Gastroesophageal sphincter (tissue), 4 donors: Measurements from ENCODE around the gene ADORA2A. TPM values are rescaled to one million over a fixed set of nuclear protein-coding genes. Genes with fewer than 3 reads are reported as not detected.

Experiments used
- ATAC-seq: fragments of 150-250 bp; one replicate; pipeline ENCODE4 v1.9.1; 2016; ENCODE audit warnings: mild to moderate bottlenecking, moderate library complexity
- H3K27ac ChIP-seq, 4 donors: fragments of 200-600 bp; sonication (generic) in 3 of 4; 1 replicate in 3 of 4; 2 replicates in 1 of 4; pipeline ENCODE4 v1.5.1; 2016 to 2019
- H3K27me3 ChIP-seq: fragments of 200-600 bp; sonication (generic); one replicate; pipeline ENCODE4 v1.5.1; 2019
- H3K36me3 ChIP-seq, 2 donors: fragments of 200-600 bp; sonication (generic); one replicate each; pipeline ENCODE4 v1.5.1; 2019; ENCODE audit warnings: control low read depth in 1 of 2
- H3K4me1 ChIP-seq, 3 donors: fragments of 200-600 bp; sonication (generic); 1 replicate in 2 of 3; 2 replicates in 1 of 3; pipeline ENCODE4 v1.5.1; 2016 to 2019; ENCODE audit warnings: control low read depth in 2 of 3
- H3K4me3 ChIP-seq, 2 donors: fragments of 200-600 bp; sonication (generic); one replicate each; pipeline ENCODE4 v1.5.1; 2019; ENCODE audit warnings: mild to moderate bottlenecking in 1 of 2, moderate library complexity in 1 of 2
- H3K9me3 ChIP-seq, 3 donors: fragments of 200-600 bp; sonication (generic); one replicate each; pipeline ENCODE4 v1.5.1; 2017 to 2019; ENCODE audit warnings: control low read depth in 2 of 3
- EP300 ChIP-seq: sonication (generic); formaldehyde crosslinking; IDR thresholded peaks from one replicate; pipeline ENCODE4 v1.6.1; 2017; ENCODE audit warnings: antibody characterized with exemption, mild to moderate bottlenecking
- POLR2A ChIP-seq, 2 donors: fragments of 450-650 bp; IDR thresholded peaks; one replicate each; pipeline ENCODE4 v1.6.1; 2017; ENCODE audit warnings: antibody characterized with exemption in 2 of 2, mild to moderate bottlenecking in 2 of 2, moderate library complexity in 1 of 2
- POLR2AphosphoS5 ChIP-seq: sonication (generic); formaldehyde crosslinking; IDR thresholded peaks from one replicate; pipeline ENCODE4 v1.6.1; 2017; ENCODE audit warnings: antibody characterized with exemption
- WGBS, 2 donors: methylation state at CpG; one replicate each; pipeline ENCODE4 v1.1.5; 2018; ENCODE audit warnings: low coverage in 1 of 2; 5-methylcytosine and 5-hydroxymethylcytosine counted together
- total RNA-seq, 4 donors: library from RNA; depleted of rRNA; stranded (reverse); fragments of >200 nt; gene quantifications; one replicate each; pipeline ENCODE4 v1.1.0, GENCODE V29; 2016
- TF ChIP-seq, protein P1 (sequence below), 4 experiments: fragments of 200-600 bp in 2 of 4; fragments of 450-650 bp in 2 of 4; sonication (generic) in 1 of 4; IDR thresholded peaks; one replicate each; pipeline ENCODE4 v1.5.1; 2017 to 2019; ENCODE audit warnings: antibody characterized with exemption in 4 of 4, mild to moderate bottlenecking in 2 of 4, moderate library complexity in 2 of 4

The ADORA2A gene
- total RNA-seq, 4 donors from 2014 or later: 1.9 to 5.7 (median 3.3) TPM

DNA sequence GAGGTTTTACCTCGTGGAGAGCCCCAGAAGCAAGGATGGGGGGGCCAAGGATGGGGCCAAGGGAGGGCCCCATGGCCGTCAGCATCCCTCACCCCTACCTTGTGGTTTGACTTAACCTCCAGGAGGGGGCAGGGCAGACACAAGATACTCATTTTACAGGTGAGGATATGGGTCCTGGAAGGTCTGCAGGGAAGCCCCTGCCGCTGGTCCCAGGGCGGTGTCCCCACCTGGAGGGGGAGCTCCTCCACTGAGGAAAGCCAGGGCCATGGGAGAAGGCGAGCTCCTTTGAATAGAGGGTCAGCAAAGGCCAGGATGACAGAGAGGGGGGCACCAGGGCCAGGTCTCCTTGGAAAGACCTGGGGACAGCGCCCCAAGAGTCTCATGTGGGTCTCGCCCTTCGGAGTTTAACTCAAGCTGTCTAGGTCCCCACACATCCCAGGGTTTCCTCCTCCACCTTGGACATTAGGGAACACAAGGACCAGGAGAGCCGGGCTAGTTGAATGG is 5.9 kb upstream of the ADORA2A start:
- Histone ChIP-seq H3K9me3 (no peaks in the 10 kb centered on the region), H3K27me3 (peaks cover 44% of the 10 kb centered on the region), H3K4me1 (peaks cover 0 to 39% (median 16%) of the 10 kb centered on the region in 3 donors), H3K4me3 (no peak overlapping the region), H3K36me3 (peaks cover 0 to 20% of the 10 kb centered on the region in 2 donors), H3K27ac (no peak overlapping the region)
- WGBS, 2 donors: 23% methylated on average over 4 of the region's 9 CpGs; no CpG with 5 or more reads in 1 of the 2 donors
- no peak for ATAC-seq
- TF ChIP-seq, protein P1, sequence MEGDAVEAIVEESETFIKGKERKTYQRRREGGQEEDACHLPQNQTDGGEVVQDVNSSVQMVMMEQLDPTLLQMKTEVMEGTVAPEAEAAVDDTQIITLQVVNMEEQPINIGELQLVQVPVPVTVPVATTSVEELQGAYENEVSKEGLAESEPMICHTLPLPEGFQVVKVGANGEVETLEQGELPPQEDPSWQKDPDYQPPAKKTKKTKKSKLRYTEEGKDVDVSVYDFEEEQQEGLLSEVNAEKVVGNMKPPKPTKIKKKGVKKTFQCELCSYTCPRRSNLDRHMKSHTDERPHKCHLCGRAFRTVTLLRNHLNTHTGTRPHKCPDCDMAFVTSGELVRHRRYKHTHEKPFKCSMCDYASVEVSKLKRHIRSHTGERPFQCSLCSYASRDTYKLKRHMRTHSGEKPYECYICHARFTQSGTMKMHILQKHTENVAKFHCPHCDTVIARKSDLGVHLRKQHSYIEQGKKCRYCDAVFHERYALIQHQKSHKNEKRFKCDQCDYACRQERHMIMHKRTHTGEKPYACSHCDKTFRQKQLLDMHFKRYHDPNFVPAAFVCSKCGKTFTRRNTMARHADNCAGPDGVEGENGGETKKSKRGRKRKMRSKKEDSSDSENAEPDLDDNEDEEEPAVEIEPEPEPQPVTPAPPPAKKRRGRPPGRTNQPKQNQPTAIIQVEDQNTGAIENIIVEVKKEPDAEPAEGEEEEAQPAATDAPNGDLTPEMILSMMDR (IDR thresholded peaks at IDR 0.05): peak in 1 of 4 experiments; percentile 11
- TF ChIP-seq EP300: no peak
- TF ChIP-seq POLR2A (IDR thresholded peaks at IDR 0.05): no peak
- TF ChIP-seq POLR2AphosphoS5: no peak

DNA sequence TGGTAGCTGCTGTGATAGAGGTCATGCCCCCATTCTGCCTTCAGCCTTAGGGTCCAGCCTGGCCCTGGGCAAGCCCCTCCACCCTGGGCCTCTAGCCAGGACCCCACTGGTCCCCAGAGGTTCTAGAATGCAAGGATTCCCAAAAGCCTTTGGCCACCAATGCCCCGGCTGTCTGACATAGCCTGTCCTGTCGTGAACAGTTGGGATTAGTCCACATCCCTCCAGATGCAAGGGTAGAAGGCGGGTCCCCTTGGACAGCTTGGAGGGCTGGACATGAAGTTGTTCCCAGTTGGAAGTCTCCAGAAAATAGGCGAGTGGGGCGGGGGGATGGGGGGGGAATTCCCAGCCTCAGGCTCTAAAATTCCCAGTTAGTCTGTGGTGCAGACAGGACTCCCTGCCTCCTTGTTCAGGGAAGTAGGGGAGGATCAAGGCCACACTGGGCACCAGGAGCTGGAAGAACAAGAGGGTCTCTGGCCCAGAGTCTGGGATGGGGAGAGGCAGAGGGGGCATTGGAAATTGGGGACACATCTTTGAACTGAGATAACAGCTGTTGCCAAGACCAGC is 5.2 kb upstream of the ADORA2A start:
- no peak overlapping the region for H3K27ac ChIP-seq
- no peaks in the 10 kb centered on the region for H3K9me3 ChIP-seq
- WGBS, 2 donors: 0 to 80% methylated on average over 1 of the region's 5 CpGs
- peaks cover 44% of the 10 kb centered on the region for H3K27me3 ChIP-seq
- H3K4me1 ChIP-seq: peaks cover 0 to 39% (median 16%) of the 10 kb centered on the region in 3 donors
- no peak overlapping the region for H3K4me3 ChIP-seq
- TF ChIP-seq POLR2A (IDR thresholded peaks at IDR 0.05) (no peak), EP300 (no peak), POLR2AphosphoS5 (no peak)
- TF ChIP-seq, protein P1 (IDR thresholded peaks at IDR 0.05): no peak
- no peak for ATAC-seq
- H3K36me3 ChIP-seq: peaks cover 0 to 13% of the 10 kb centered on the region in 2 donors

DNA sequence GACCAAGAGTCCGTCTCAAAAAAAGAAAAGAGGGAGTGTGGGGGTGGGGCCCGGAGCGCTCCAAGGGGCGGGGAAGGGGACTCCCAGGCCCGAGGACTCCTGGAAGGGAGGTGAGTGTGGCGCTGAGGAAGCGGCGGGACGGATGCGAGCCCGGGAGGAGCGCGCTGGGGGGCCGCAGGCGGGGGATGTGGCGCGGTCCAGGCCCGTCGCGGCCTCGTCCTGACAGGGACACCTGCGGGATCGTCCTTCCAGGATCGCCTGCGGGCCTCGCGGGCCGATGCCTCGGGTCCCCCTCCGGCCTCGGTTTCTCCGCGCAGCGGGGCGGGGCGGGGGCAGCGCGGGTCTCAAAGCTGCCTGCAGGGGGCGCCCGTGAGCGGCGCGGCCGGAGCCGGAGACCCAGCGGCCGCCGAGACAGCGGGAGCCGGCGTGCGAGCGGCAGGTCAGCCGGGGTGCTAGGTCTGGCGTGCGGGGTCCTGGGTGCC is 3.8 kb upstream of the ADORA2A start:
- peaks cover 44% of the 10 kb centered on the region for H3K27me3 ChIP-seq
- peak overlapping the region; percentile 30 to 62 for H3K4me3 ChIP-seq
- TF ChIP-seq, protein P1 (IDR thresholded peaks at IDR 0.05): peak in 3 of 4 experiments; percentile 87 to 96 (median 95)
- TF ChIP-seq POLR2AphosphoS5: no peak
- TF ChIP-seq POLR2A (IDR thresholded peaks at IDR 0.05): no peak
- TF ChIP-seq EP300: no peak
- H3K4me1 ChIP-seq: peaks cover 0 to 39% (median 16%) of the 10 kb centered on the region in 3 donors
- H3K27ac ChIP-seq: peak overlapping the region in 2 of 4 donors; percentile 24 to 60
- no peaks in the 10 kb centered on the region for H3K36me3 ChIP-seq
- WGBS, 2 donors: no CpG with 5 or more reads among the region's 56 CpGs
- peak; percentile 79 for ATAC-seq
- H3K9me3 ChIP-seq: no peaks in the 10 kb centered on the region

DNA sequence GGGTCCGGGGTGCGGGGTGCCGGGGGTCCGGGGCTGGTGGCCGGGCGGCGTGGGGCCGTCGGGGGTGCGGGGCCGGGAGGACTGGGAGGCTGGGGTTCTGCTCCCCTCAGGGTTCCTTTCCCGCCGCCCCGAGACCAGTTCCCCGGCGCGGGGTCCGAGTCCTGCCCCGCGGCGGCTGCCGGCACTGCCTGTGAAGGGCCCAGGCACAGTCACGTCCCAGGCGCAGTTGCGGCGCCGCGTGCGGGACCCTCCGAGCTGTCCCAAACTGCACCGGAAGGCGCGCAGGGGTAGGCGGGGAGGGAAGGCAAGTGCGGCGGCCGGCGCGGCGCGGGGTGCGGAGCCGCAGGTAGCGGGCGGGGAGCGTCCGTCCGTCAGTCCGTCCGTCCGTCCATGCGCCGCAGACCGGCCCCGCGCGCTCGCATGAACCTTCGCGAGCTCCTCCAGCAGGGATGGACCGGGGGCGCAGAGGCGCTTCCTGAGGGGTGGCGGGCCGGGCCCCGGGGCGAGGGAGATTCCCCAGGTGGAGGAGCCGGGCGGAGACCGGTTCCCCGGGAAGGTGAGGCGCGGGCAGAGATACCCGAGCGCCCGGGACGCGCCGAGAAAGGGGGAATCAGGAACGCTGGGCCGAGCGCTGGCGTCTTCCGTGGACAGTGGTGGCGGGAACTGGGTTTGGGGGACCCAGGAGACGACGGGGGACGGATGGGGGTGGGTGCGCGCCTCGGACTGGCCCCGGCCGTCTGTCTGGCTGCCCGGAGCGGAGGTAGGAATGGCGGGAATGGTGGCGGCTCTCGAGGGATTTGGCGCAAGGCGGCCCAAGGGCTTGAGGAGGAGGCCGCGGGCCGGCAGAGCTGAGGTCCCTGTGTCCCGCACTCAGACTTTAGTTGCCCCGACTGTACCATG is 3.1 kb upstream of the ADORA2A start:
- TF ChIP-seq EP300 (no peak), POLR2AphosphoS5 (no peak), POLR2A (IDR thresholded peaks at IDR 0.05) (no peak)
- TF ChIP-seq, protein P1 (IDR thresholded peaks at IDR 0.05): peak in 1 of 4 experiments; percentile 6
- Histone ChIP-seq H3K4me1 (peaks cover 0 to 37% (median 16%) of the 10 kb centered on the region in 3 donors), H3K27me3 (peaks cover 44% of the 10 kb centered on the region), H3K9me3 (no peaks in the 10 kb centered on the region), H3K27ac (peak overlapping the region in 3 of 4 donors; percentile 21 to 60 (median 24)), H3K4me3 (peak overlapping the region; percentile 30 to 62), H3K36me3 (no peaks in the 10 kb centered on the region)
- peak; percentile 28 for ATAC-seq
- WGBS, 2 donors: no CpG with 5 or more reads among the region's 105 CpGs
